ENCODE measurements around the gene FOXD1. TPM values are rescaled to one million over a fixed set of nuclear protein-coding genes. Genes with fewer than 3 reads are reported as not detected.
"Not testable (repeated sequence)": the region's sequence is repeated elsewhere in the genome, so short reads cannot be mapped to it uniquely, and the experiment has no call there.

FOXD1 gene
- under 1 TPM in 1 of 2 donors, not detected in 1; 0.78 TPM for total RNA-seq

GRCh38 chr5:73448463-73449136 is at the start of gene FOXD1:
TSS of gene FOXD1 (minus strand) at chr5:73448777. CDS start at chr5:73448362, 415 bp downstream.
- DNase-seq (ENCODE audit: low spot score in 2 of 2) (peak in 1 of 2 donors; percentile 53), ATAC-seq (peak; percentile 78 to 80)
- Mint-ChIP-seq H3K9me3 (peaks cover 0 to 3% of the 10 kb centered on the region in 2 donors), H3K27ac (peak within 1 kb of the TSS in 1 of 2 donors; percentile 44), H3K36me3 (peaks cover 0 to 29% of the 10 kb centered on the region in 2 donors)

DNA sequence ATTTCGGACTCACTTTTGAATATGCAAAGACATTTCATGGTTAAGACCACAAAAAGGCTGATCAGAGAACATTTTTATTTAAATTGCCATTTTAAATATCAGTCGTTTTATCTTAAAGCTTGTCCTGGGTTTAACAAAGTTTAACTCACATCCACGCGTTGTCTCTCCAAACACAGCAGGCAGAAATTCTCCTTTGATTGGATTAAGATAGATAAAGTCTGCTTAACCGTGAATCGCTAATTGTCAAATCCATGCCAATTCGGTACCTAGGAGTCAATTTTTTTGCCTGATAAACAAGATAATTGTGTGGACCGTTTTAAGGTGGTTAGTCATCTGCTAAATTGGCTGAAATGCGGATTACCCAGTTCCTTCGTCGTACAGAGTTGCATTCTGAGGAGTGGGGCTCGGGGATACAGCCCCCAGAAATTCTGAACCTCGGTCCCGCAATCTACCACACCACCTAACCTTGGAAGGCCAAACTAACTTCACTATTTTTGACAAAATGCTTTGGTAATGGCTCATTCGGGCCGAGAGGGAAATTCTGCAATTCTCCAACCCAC is 49.0 kb upstream of the FOXD1 start:
- ATAC-seq (peak in 1 of 2 donors; percentile 6), DNase-seq (ENCODE audit: low spot score in 2 of 2) (no peak)
- Mint-ChIP-seq H3K27ac (peak overlapping the region; percentile 99), H3K9me3 (no peaks in the 10 kb centered on the region), H3K36me3 (peaks cover 30 to 34% of the 10 kb centered on the region in 2 donors)

DNA sequence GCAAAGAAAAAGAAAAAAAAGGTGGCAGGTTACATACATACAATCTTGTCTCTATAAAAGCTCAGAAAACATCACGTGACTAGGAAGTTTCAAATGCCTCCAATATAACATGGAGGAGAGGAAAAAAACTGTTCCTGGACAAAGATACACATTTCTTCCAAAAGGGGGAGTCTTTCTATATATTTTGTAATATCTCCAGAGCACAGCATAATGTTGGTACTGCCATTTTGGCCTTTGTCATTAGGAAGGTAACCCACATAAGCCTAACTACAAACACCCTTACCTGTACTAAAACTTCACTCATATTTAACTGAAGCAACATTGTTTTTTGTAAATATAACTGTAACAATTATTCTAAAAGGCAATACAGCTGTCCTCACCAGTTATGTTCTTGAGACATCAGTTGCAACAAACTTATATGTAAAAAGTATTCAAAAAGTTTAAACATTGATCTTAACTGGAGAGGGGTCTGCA is 48.4 kb upstream of the FOXD1 start:
- DNase-seq (ENCODE audit: low spot score in 2 of 2) (no peak), ATAC-seq (no peak)
- Mint-ChIP-seq H3K9me3 (no peaks in the 10 kb centered on the region), H3K36me3 (peaks cover 30% of the 10 kb centered on the region in 2 donors), H3K27ac (peak overlapping the region in 1 of 2 donors; percentile 99)

DNA sequence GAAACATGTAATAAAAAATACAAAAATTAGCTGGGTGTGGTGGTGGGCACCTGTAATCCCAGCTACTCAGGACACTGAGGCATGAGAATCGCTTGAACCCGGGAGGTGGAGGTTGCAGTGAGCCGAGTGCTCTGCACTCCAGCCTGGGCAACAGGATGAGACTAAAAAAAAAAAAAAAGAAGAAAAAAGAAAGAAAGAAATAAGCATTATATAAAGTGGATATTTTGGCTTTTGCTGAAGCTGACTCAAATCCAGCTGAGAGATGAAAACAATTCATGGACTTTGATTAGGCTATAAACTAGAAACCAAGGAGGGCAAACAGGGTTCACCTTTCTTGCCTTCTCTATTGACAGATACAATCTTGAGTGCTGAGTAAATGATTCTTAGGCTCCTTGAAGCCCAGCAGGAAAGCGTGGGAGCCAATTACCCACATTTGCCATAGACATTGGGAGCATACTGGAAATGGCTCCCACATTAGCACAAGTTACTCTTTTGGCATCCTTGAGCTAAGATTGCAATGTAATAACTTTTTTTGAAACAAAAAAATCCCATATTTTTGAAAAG is 47.3 kb upstream of the FOXD1 start:
- no peak for DNase-seq (ENCODE audit: low spot score in 2 of 2)

GRCh38 chr5:73494721-73495120 is 46.1 kb upstream of the FOXD1 start:
- DNase-seq (ENCODE audit: low spot score in 2 of 2) (no peak), ATAC-seq (no peak)
- H3K36me3 Mint-ChIP-seq, result peaks cover 14 to 19% of the 10 kb centered on the region in 2 donors
- no peak overlapping the region for H3K27ac Mint-ChIP-seq
- H3K9me3 Mint-ChIP-seq, result no peaks in the 10 kb centered on the region

More for the DNA sequence above, 47.3 kb upstream of the FOXD1 start:
- peaks cover 22% of the 10 kb centered on the region in 2 donors for H3K36me3 Mint-ChIP-seq
- H3K27ac Mint-ChIP-seq, result no peak overlapping the region
- no peaks in the 10 kb centered on the region for H3K9me3 Mint-ChIP-seq
- no peak for ATAC-seq

- peaks cover 4 to 9% of the 10 kb centered on the region in 2 donors for H3K36me3 Mint-ChIP-seq
- no peaks in the 10 kb centered on the region for H3K9me3 Mint-ChIP-seq
- no peak for DNase-seq (ENCODE audit: low spot score in 2 of 2)
- H3K27ac Mint-ChIP-seq, result no peak overlapping the region
- no peak for ATAC-seq
Observed at GRCh38 chr5:73493421-73493820, 44.8 kb upstream of the FOXD1 start.

- Mint-ChIP-seq H3K27ac (no peak overlapping the region), H3K36me3 (peaks cover 0 to 3% of the 10 kb centered on the region in 2 donors), H3K9me3 (no peaks in the 10 kb centered on the region)
- no peak for ATAC-seq
- DNase-seq (ENCODE audit: low spot score in 2 of 2), result no peak
Observed at GRCh38 chr5:73491155-73491554, 42.6 kb upstream of the FOXD1 start.

- no peak for DNase-seq (ENCODE audit: low spot score in 2 of 2)
- Mint-ChIP-seq H3K36me3 (peaks cover 0 to 5% of the 10 kb centered on the region in 2 donors), H3K27ac (no peak overlapping the region), H3K9me3 (no peaks in the 10 kb centered on the region)
- no peak for ATAC-seq
Observed at GRCh38 chr5:73490088-73490487, 41.5 kb upstream of the FOXD1 start.

- ATAC-seq, result no peak
- no peak overlapping the region for H3K27ac Mint-ChIP-seq
- peaks cover 0 to 5% of the 10 kb centered on the region in 2 donors for H3K36me3 Mint-ChIP-seq
- no peak for DNase-seq (ENCODE audit: low spot score in 2 of 2)
- H3K9me3 Mint-ChIP-seq, result no peaks in the 10 kb centered on the region
Observed at GRCh38 chr5:73488806-73489205, 40.2 kb upstream of the FOXD1 start.

- ATAC-seq, result no peak
- DNase-seq (ENCODE audit: low spot score in 2 of 2), result no peak
- no peaks in the 10 kb centered on the region for H3K9me3 Mint-ChIP-seq
- no peak overlapping the region for H3K27ac Mint-ChIP-seq
- peaks cover 0 to 5% of the 10 kb centered on the region in 2 donors for H3K36me3 Mint-ChIP-seq
Observed at GRCh38 chr5:73487815-73488214, 39.2 kb upstream of the FOXD1 start.

- not testable (repeated sequence) for H3K36me3 Mint-ChIP-seq, ATAC-seq, H3K27ac Mint-ChIP-seq
Observed at GRCh38 chr5:73487257-73487656, 38.7 kb upstream of the FOXD1 start.

GRCh38 chr5:73486119-73486899 is 37.7 kb upstream of the FOXD1 start:
- Mint-ChIP-seq H3K9me3 (no peaks in the 10 kb centered on the region), H3K27ac (peak overlapping the region in 1 of 2 donors; percentile 38), H3K36me3 (peaks cover 0 to 5% of the 10 kb centered on the region in 2 donors)
- DNase-seq (ENCODE audit: low spot score in 2 of 2), result no peak
- no peak for ATAC-seq

More at GRCh38 chr5:73487257-73487656, 38.7 kb upstream of the FOXD1 start:
- H3K9me3 Mint-ChIP-seq; DNase-seq (ENCODE audit: low spot score in 2 of 2): not testable (repeated sequence)

DNA sequence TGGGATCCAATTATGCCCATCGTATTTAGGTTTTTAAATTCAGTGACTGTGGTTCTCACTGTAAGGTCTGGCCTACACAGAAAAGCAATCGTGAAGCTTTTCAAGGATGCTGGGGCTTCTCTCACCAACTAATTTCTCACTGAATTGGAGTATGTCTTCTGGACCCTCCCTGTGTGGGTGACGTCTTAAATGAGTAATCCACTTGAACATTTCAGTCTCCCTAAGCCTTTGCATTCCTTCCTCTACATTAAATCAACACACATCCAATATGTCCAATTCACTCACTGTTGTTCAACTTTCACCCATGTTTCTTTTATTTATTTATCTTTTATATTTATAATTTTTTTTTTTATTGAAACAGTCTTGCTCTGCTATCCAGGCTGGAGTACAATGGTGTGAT is 37.1 kb upstream of the FOXD1 start:
- no peak overlapping the region for H3K27ac Mint-ChIP-seq
- DNase-seq (ENCODE audit: low spot score in 2 of 2), result no peak
- peaks cover 0 to 5% of the 10 kb centered on the region in 2 donors for H3K36me3 Mint-ChIP-seq
- H3K9me3 Mint-ChIP-seq, result no peaks in the 10 kb centered on the region
- ATAC-seq, result no peak

DNA sequence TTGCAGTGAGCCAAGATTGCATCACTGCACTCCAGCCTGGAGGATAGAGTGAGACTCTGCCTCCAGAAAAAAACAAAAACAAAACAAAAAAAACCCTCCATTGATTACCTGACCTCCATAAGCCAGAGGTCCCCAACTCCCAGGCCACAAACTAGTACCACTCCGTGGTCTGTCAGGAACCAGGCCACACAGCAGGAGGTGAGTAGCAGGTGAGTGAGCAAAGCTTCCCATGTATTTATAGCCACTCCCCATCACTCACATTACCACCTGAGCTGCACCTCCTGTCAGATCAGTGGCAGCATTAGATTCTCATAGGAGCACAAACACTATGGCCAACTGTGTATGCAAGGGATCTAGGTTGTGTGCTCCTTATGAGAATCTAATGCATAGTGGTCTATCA is 35.9 kb upstream of the FOXD1 start:
- no peak overlapping the region for H3K27ac Mint-ChIP-seq

GRCh38 chr5:73483676-73484075 is 35.1 kb upstream of the FOXD1 start:
- H3K9me3 Mint-ChIP-seq, result no peaks in the 10 kb centered on the region
- H3K36me3 Mint-ChIP-seq, result peaks cover 0 to 5% of the 10 kb centered on the region in 2 donors
- DNase-seq (ENCODE audit: low spot score in 2 of 2), result no peak
- H3K27ac Mint-ChIP-seq, result no peak overlapping the region
- no peak for ATAC-seq

More for the DNA sequence above, 35.9 kb upstream of the FOXD1 start:
- no peak for ATAC-seq
- H3K9me3 Mint-ChIP-seq, result no peaks in the 10 kb centered on the region
- peaks cover 0 to 5% of the 10 kb centered on the region in 2 donors for H3K36me3 Mint-ChIP-seq
- no peak for DNase-seq (ENCODE audit: low spot score in 2 of 2)

DNA sequence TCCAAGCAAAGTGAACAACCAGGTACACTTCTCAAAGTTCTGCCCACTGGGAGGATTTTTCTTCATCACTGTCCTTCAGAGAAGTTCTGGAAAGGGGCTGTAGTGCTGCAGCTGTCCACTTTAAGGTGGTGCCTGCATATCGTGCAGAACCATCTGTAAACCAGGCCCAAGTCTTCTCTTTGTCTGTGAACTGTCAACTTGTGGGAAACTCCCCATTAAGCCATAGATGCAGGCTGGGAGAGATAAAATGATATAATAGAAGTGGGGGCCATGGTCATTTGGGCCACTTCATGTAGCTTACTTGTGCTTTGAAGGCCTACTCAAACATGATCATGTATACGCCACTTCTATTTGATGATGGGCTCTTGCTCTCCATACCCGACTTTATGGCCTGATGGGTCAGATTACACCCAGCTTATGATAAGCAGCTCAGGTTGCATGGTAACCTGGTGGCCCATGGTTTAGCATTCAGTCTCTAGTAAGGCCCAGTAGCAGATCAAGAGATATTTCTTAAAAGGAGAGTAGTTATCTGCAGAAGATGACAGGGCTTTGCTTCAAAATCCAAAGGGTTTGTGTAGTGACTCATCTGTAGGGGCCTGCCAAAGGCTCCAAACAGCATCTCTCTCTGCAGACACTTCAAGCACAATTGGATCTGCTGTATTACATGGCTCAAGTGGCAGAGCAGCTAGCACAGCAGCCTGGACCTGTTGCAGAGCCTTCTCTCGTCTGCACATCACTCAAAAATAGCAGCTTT is 34.0 kb upstream of the FOXD1 start:
- Mint-ChIP-seq H3K36me3 (peaks cover 0 to 5% of the 10 kb centered on the region in 2 donors), H3K9me3 (no peaks in the 10 kb centered on the region), H3K27ac (no peak overlapping the region)
- no peak for DNase-seq (ENCODE audit: low spot score in 2 of 2)
- ATAC-seq, result no peak

Data from activated naive CD4-positive, alpha-beta T cell treated with anti-CD3 and anti-CD28 coated beads, Interleukin-2, amount 50 U/mL, for 72 hours (primary cell).